Measurements from ENCODE around the gene GPR78.

DNA sequence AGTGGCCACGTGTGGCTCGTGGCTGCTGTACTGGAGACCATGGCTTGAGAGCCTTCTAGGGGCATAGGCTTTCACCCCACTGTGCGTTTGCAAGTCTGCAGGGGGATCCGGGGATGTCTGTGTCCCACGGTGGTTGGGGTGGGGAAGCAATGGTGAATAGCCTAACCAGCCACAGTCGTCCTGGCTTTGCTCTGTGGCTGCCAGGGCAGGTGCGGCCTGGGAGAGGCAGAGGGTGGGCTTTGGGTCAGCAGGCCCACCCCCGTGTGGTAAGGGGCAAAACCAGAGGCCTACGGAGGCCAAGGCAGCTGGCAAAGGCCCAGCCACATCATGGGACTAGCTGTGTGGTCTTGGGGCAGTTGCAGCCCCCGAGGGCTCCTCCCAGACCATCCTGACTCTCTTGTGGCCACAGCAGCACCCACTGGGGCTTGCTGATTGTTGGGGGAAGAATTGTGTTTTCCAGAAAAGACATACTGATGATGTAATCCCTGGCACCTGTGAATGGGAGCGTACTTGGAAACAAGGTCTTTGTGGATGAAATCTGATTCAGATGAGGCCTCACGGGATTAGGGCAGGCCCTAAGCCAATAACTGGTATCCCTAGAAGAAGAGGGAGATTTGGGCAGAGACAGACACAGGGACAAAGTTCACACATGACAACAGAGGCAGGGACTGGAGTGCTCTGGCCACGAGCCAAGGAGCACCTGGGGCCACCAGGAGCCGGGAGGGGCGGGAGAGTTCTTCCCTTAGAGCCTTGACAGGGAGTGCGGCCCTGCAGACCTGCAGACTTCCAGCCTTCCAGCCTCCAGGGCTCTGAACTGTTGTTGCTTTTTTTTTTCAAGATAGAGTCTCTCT is 15.3 kb downstream of the GPR78 start:
- TF ChIP-seq SNAI2 (CRISPR knock-in tag; IDR thresholded peaks at IDR 0.05) (no peak), ESRRG (CRISPR knock-in tag; IDR thresholded peaks at IDR 0.05) (no peak), RARB (CRISPR knock-in tag; IDR thresholded peaks at IDR 0.05) (no peak), ISL1 (CRISPR knock-in tag; IDR thresholded peaks at IDR 0.05) (no peak), TOX (CRISPR knock-in tag; IDR thresholded peaks at IDR 0.05; ENCODE audit: borderline replicate concordance) (no peak), ZNF70 (CRISPR knock-in tag; IDR thresholded peaks at IDR 0.05) (no peak), CSDC2 (CRISPR knock-in tag; IDR thresholded peaks at IDR 0.05) (no peak), ARNTL (CRISPR knock-in tag; IDR thresholded peaks at IDR 0.05; ENCODE audit: borderline replicate concordance, low read depth) (no peak), ZFP3 (CRISPR knock-in tag; IDR thresholded peaks at IDR 0.05) (no peak), ZFP30 (CRISPR knock-in tag; IDR thresholded peaks at IDR 0.05) (no peak), BACH2 (CRISPR knock-in tag; IDR thresholded peaks at IDR 0.05; ENCODE audit: borderline replicate concordance) (no peak)
- TF ChIP-seq, protein P1, sequence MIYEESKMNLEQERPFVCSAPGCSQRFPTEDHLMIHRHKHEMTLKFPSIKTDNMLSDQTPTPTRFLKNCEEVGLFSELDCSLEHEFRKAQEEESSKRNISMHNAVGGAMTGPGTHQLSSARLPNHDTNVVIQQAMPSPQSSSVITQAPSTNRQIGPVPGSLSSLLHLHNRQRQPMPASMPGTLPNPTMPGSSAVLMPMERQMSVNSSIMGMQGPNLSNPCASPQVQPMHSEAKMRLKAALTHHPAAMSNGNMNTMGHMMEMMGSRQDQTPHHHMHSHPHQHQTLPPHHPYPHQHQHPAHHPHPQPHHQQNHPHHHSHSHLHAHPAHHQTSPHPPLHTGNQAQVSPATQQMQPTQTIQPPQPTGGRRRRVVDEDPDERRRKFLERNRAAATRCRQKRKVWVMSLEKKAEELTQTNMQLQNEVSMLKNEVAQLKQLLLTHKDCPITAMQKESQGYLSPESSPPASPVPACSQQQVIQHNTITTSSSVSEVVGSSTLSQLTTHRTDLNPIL (CRISPR knock-in tag; IDR thresholded peaks at IDR 0.05; ENCODE audit: low read depth): no peak
- TF ChIP-seq, protein P2, sequence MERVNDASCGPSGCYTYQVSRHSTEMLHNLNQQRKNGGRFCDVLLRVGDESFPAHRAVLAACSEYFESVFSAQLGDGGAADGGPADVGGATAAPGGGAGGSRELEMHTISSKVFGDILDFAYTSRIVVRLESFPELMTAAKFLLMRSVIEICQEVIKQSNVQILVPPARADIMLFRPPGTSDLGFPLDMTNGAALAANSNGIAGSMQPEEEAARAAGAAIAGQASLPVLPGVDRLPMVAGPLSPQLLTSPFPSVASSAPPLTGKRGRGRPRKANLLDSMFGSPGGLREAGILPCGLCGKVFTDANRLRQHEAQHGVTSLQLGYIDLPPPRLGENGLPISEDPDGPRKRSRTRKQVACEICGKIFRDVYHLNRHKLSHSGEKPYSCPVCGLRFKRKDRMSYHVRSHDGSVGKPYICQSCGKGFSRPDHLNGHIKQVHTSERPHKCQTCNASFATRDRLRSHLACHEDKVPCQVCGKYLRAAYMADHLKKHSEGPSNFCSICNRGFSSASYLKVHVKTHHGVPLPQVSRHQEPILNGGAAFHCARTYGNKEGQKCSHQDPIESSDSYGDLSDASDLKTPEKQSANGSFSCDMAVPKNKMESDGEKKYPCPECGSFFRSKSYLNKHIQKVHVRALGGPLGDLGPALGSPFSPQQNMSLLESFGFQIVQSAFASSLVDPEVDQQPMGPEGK (CRISPR knock-in tag; IDR thresholded peaks at IDR 0.05; ENCODE audit: borderline replicate concordance): no peak
- TF ChIP-seq, protein P3, sequence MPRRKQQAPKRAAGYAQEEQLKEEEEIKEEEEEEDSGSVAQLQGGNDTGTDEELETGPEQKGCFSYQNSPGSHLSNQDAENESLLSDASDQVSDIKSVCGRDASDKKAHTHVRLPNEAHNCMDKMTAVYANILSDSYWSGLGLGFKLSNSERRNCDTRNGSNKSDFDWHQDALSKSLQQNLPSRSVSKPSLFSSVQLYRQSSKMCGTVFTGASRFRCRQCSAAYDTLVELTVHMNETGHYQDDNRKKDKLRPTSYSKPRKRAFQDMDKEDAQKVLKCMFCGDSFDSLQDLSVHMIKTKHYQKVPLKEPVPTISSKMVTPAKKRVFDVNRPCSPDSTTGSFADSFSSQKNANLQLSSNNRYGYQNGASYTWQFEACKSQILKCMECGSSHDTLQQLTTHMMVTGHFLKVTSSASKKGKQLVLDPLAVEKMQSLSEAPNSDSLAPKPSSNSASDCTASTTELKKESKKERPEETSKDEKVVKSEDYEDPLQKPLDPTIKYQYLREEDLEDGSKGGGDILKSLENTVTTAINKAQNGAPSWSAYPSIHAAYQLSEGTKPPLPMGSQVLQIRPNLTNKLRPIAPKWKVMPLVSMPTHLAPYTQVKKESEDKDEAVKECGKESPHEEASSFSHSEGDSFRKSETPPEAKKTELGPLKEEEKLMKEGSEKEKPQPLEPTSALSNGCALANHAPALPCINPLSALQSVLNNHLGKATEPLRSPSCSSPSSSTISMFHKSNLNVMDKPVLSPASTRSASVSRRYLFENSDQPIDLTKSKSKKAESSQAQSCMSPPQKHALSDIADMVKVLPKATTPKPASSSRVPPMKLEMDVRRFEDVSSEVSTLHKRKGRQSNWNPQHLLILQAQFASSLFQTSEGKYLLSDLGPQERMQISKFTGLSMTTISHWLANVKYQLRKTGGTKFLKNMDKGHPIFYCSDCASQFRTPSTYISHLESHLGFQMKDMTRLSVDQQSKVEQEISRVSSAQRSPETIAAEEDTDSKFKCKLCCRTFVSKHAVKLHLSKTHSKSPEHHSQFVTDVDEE (CRISPR knock-in tag; IDR thresholded peaks at IDR 0.05): no peak
